Vagina (tissue), 2 donors: ENCODE measurements around the gene PURA. TPM values are rescaled to one million over a fixed set of nuclear protein-coding genes. Genes with fewer than 3 reads are reported as not detected.
A peak's percentile ranks its signal among the peaks of the same experiment; 100 is the strongest.

Experiments used
- DNase-seq, 2 donors: peaks; one replicate each; pipeline ENCODE4 v3.0.0-alpha.2; 2017; ENCODE audit errors: extremely low spot score in 2 of 2
- H3K27ac ChIP-seq: fragments of 200-600 bp; sonication (generic); one replicate; pipeline ENCODE4 v1.5.1; 2019
- H3K27me3 ChIP-seq: fragments of 200-600 bp; sonication (generic); one replicate; pipeline ENCODE4 v1.5.1; 2019
- H3K36me3 ChIP-seq, 2 donors: fragments of 200-600 bp; sonication (generic); one replicate each; pipeline ENCODE4 v1.5.1; 2017 to 2019
- H3K4me1 ChIP-seq: fragments of 200-600 bp; sonication (generic); one replicate; pipeline ENCODE4 v1.5.1; 2019
- H3K4me3 ChIP-seq, 2 donors: fragments of 200-600 bp; sonication (generic); 1 replicate in 1 of 2; 2 replicates in 1 of 2; pipeline ENCODE4 v1.5.1; 2016 to 2019
- H3K9me3 ChIP-seq: fragments of 200-600 bp; sonication (generic); one replicate; pipeline ENCODE4 v1.5.1; 2019
- POLR2A ChIP-seq, 2 donors: fragments of 450-650 bp; IDR thresholded peaks; one replicate each; pipeline ENCODE4 v1.6.1; 2017; ENCODE audit warnings: antibody characterized with exemption in 2 of 2, mild to moderate bottlenecking in 2 of 2, moderate library complexity in 2 of 2
- POLR2AphosphoS5 ChIP-seq, 2 donors: sonication (generic); formaldehyde crosslinking; IDR thresholded peaks; one replicate each; pipeline ENCODE4 v1.9.0; 2017; ENCODE audit warnings: antibody characterized with exemption in 2 of 2, mild to moderate bottlenecking in 2 of 2, low read depth in 1 of 2; ENCODE audit not compliant: insufficient read depth in 1 of 2
- intact Hi-C: fragments of 100-400 bp; cut with DNase I; formaldehyde crosslinking; loops from one replicate; pipeline ENCODE4 v1.15.1; 2023
- total RNA-seq: library from RNA; depleted of rRNA; stranded (reverse); fragments of >200 nt; gene quantifications from one replicate; pipeline ENCODE4 v1.2.3, GENCODE V29; 2016
- TF ChIP-seq, protein P1 (sequence below), 3 experiments: fragments of 450-650 bp in 2 of 3; fragments of 200-600 bp in 1 of 3; sonication (generic) in 1 of 3; IDR thresholded peaks; one replicate each; pipeline ENCODE4 v1.5.1; 2017 to 2019; ENCODE audit warnings: antibody characterized with exemption in 3 of 3, mild to moderate bottlenecking in 2 of 3, moderate library complexity in 2 of 3

PURA gene
- total RNA-seq, 1 donor from 2014 or later: 29.7 TPM

DNA sequence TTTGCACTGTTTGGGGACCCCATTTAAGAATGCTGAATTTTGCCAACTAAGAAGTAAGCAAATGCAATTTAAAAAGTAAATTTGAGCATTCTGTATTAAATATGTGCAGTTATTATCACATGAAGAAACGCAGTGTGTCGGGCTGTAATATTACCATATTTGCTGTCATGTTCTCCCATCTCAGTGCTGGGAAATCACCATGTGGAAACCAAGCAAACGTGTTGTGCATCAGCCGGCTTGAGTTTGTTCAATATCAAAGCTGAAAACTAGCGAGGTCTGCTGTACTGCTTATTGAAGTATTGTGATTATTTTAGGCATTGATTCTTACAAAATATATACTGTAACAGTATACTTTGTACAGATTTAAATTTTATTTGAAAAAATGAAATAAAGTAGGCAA, 14.5 kb downstream of the PURA start:
- H3K27ac ChIP-seq: no peak overlapping the region
- TF ChIP-seq POLR2A (IDR thresholded peaks at IDR 0.05) (no peak), POLR2AphosphoS5 (IDR thresholded peaks at IDR 0.05; ENCODE audit: insufficient read depth in 1 of 2, low read depth in 1 of 2) (no peak)
- TF ChIP-seq, protein P1, sequence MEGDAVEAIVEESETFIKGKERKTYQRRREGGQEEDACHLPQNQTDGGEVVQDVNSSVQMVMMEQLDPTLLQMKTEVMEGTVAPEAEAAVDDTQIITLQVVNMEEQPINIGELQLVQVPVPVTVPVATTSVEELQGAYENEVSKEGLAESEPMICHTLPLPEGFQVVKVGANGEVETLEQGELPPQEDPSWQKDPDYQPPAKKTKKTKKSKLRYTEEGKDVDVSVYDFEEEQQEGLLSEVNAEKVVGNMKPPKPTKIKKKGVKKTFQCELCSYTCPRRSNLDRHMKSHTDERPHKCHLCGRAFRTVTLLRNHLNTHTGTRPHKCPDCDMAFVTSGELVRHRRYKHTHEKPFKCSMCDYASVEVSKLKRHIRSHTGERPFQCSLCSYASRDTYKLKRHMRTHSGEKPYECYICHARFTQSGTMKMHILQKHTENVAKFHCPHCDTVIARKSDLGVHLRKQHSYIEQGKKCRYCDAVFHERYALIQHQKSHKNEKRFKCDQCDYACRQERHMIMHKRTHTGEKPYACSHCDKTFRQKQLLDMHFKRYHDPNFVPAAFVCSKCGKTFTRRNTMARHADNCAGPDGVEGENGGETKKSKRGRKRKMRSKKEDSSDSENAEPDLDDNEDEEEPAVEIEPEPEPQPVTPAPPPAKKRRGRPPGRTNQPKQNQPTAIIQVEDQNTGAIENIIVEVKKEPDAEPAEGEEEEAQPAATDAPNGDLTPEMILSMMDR (IDR thresholded peaks at IDR 0.05): no peak
- peaks cover 33% of the 10 kb centered on the region for H3K4me1 ChIP-seq
- no peak overlapping the region for H3K4me3 ChIP-seq
- DNase-seq: no peak
- no peaks in the 10 kb centered on the region for H3K36me3 ChIP-seq
- intact Hi-C loops: no loop called here
- no peaks in the 10 kb centered on the region for H3K27me3 ChIP-seq
- H3K9me3 ChIP-seq: no peaks in the 10 kb centered on the region

DNA sequence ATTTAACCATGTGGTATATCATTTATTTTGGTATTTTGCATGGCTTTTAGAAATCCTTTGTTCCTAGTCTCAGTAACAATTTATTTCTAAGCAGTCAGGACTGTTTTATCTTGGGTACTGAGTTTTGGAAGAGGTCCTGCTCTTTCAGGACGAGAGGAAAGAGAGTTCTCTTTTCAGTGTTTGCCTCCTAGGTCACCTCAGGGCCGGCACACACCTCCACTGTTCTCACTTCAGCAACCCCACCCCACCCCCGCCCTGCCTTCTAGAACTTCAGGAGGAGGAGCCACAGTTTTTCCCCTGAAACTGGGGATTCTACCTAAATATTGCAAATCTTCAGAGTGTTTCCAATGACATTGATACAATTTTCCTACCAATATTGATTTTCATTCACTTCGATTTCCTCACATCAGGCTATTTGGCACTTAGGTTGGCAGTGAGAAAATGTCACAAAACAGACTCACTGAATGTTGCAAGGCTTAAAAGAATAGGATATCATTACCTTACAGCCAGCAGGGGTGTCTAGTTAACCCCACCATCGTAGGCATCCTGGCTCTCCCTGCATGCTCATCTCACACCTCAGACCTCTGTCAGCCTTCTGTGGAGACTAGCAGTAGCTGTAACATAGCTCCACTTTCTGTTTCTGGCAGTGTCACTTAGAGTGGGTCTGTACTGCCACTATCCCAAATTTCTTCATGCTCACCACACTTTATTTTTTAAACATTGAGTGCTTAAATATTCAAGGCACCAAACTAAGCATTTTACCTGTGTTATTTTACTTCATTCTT, 17.2 kb downstream of the PURA start:
- H3K27ac ChIP-seq: no peak overlapping the region
- no peaks in the 10 kb centered on the region for H3K9me3 ChIP-seq
- H3K27me3 ChIP-seq: no peaks in the 10 kb centered on the region
- no peak for TF ChIP-seq POLR2A (IDR thresholded peaks at IDR 0.05)
- no peak for TF ChIP-seq POLR2AphosphoS5 (IDR thresholded peaks at IDR 0.05; ENCODE audit: insufficient read depth in 1 of 2, low read depth in 1 of 2)
- TF ChIP-seq, protein P1 (IDR thresholded peaks at IDR 0.05): no peak
- H3K4me1 ChIP-seq: peaks cover 27% of the 10 kb centered on the region
- intact Hi-C loops: no loop called here
- no peak overlapping the region for H3K4me3 ChIP-seq
- no peak for DNase-seq
- H3K36me3 ChIP-seq: no peaks in the 10 kb centered on the region

DNA sequence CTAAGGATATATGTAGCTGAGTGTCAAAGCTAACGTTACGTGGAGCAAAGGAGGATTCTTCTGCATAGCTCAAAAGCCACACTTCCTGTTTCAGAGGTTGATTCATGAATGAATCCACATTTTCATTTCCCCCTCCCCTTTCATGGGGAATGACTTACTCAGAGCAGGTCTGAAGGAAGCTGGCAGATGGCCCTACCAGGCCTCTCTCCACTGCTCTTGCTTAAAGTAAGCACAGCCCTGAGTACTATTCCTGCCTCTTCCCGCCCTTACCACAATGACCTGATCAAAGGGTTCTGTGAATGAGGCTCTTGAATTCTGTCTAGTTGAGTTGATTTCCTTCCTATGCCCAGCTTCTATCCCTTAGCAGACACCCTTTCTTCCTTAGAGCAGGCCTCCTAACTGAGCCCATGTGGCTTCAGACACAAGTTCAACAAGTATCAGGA, 18.1 kb downstream of the PURA start:
- Histone ChIP-seq H3K4me3 (no peak overlapping the region), H3K27ac (no peak overlapping the region), H3K27me3 (no peaks in the 10 kb centered on the region), H3K36me3 (no peaks in the 10 kb centered on the region), H3K9me3 (no peaks in the 10 kb centered on the region), H3K4me1 (peaks cover 27% of the 10 kb centered on the region)
- intact Hi-C loops: no loop called here
- TF ChIP-seq, protein P1 (IDR thresholded peaks at IDR 0.05): no peak
- TF ChIP-seq POLR2AphosphoS5 (IDR thresholded peaks at IDR 0.05; ENCODE audit: insufficient read depth in 1 of 2, low read depth in 1 of 2) (no peak), POLR2A (IDR thresholded peaks at IDR 0.05) (no peak)
- peak in 1 of 2 donors; percentile 64 for DNase-seq

DNA sequence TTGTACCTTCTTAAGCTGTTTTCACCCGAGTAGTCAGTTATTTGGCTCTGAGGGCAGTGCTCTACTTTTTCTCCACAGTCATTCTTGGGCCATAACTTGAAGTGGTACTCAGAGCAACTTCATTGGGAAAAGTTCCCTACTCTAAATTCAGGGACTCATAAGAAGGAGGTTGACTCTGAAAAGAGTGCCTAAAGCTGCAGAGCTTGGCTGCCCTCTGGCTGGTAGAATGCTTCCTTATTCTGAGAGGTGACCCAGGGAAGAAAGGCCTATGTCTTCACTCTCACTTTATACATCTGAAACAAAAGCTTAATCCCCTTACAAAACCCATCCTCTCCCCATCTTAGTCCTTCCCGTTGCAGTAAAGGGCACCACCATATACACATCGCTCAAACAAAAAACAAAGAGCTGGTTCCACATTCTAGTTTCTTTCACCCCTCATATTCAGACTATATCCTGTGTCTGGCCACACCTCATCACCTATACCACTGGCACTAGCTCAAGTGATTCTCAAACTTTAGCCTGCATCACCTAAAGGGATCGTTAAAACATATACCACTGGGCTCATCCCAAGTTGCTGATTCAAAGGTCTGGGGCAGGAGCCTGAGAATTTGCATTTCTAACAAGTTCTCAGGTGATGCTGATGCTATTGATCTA, 19.7 kb downstream of the PURA start:
- TF ChIP-seq, protein P1 (IDR thresholded peaks at IDR 0.05): no peak
- no peak for TF ChIP-seq POLR2A (IDR thresholded peaks at IDR 0.05)
- TF ChIP-seq POLR2AphosphoS5 (IDR thresholded peaks at IDR 0.05; ENCODE audit: insufficient read depth in 1 of 2, low read depth in 1 of 2): no peak
- no peaks in the 10 kb centered on the region for H3K36me3 ChIP-seq
- intact Hi-C loops: no loop called here

More for the DNA sequence above, 19.7 kb downstream of the PURA start:
- no peak overlapping the region for H3K4me3 ChIP-seq
- H3K4me1 ChIP-seq: peaks cover 27% of the 10 kb centered on the region
- H3K27ac ChIP-seq: no peak overlapping the region
- no peaks in the 10 kb centered on the region for H3K9me3 ChIP-seq
- no peaks in the 10 kb centered on the region for H3K27me3 ChIP-seq
- no peak for DNase-seq
